NCI-H1105 (cell line): Measurements from ENCODE around the gene SSC4D.

Experiments
- DNase-seq: peaks from one replicate; lab custom pipeline; 2025; lab: John Stamatoyannopoulos, UW

Gene SSC4D

DNA sequence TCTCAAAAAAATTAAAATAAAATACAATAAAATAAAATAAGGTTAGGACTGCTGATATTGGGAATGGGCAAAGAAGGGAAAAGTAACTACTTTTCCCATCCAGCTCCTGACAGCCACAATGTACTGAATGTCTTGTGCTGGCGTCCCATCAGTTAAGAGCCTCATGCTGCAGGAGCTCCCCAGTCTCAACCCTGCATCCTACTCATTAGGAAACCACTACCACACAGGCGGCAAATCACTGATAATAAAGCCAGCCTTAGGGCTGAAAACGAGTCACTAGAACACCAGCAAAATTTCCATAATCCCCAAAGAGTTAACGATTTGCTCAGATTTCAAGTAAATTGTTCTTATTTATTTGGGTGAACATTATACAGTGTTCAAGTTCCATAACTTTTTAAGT lies 55.0 kb downstream of the SSC4D start:
- DNase-seq = no peak

GRCh38 chr7:76353744-76354143 lies 55.8 kb downstream of the SSC4D start:
- DNase-seq = no peak

GRCh38 chr7:76352193-76352592 lies 57.3 kb downstream of the SSC4D start:
- no peak for DNase-seq

- no peak for DNase-seq
Measured at GRCh38 chr7:76351372-76351771, 58.1 kb downstream of the SSC4D start.

DNA sequence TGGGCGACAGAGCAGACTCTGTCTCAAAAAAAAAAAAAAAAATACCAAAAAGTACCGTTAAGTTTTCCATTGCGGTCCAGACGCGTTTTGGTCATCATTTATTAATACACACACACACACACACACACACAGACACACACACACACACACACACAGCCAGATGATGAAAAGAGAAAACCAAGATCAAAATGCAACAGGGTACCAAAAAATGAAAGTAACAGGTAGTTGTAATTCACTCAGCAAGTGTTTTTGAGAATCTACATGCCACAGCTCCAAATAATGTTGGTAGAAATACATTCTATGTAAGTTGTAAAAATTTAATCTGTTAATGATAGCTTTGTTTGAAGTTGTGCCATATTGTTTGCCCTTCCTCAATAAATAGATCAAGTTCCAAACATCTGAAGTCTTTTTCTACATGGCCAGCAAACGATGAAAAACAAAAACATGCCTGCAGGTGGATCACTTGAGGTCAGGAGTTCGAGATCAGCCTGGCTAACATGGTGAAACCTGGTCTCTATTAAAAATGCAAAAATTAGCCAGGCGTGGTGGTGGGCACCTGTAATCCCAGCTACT lies 60.1 kb downstream of the SSC4D start:
- DNase-seq = no peak

DNA sequence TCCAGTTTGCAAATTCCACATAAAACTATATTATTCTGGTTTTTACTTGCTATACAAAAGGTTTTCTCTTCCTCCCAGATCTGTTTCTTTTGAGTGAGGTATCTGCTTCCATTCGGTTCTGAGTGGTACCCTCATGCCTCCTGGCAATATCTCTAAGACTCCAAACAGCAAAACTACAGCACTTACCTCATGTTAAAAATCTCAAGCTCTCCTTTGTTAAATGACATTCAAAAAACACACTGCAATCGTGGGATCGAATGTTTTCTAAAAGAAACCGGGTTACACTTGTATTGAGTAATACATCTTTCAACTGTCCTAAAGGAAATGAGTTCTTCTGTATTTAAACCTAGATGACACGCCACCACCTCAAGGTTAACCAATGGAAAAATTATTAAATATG lies 61.8 kb downstream of the SSC4D start:
- DNase-seq = no peak

- no peak for DNase-seq
Measured at GRCh38 chr7:76346778-76347177, 62.7 kb downstream of the SSC4D start.

DNA sequence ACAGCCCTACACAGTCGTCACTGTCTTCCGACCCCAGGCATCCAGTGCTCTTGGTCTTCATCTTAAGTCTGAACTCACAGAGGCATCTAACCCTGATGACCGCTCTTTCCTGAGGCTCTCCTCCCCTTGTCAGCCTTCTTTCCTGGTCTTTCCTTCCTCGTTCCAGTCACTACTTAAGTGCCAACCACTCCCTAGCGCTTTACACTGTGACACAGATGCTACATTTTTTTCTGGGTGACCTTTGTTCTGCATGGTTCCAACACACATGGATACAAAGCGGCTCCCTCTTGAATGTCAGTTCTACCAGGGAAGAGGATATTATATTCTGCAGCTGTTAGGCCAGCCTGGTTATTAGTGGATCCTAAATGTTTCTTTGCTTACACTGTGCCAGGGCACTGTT lies 63.4 kb downstream of the SSC4D start:
- DNase-seq = no peak

- no peak for DNase-seq
Measured at GRCh38 chr7:76343931-76344321, 65.6 kb downstream of the SSC4D start.

DNA sequence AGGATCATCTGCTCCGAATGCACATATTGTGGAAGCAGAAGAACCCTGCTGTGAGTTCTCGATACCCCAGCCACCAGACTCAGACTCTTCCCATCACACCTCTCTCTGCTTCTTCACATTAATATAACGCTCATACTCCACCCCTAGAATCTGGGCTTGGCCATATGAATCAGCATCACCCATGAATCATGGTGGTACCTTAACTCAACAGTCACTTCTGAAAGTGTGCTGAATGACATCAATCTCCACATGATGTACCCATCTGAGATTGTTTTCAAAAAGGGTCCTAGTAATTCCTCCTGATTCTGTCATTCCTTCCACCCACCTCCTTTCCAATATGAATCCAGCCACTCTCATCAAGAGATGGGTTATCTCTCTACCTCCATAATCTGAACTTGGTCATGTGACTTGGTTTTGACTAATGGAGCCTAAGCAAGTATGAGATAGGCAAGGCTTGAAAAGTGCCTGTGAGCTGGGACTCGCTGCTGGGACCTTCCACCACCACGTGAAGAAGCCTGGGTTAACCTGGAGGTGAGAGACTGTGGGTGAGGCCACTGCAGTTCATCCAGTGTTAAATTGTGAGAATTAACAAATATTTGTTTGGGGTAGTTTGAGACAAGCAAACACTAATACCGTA lies 66.1 kb downstream of the SSC4D start:
- no peak for DNase-seq

DNA sequence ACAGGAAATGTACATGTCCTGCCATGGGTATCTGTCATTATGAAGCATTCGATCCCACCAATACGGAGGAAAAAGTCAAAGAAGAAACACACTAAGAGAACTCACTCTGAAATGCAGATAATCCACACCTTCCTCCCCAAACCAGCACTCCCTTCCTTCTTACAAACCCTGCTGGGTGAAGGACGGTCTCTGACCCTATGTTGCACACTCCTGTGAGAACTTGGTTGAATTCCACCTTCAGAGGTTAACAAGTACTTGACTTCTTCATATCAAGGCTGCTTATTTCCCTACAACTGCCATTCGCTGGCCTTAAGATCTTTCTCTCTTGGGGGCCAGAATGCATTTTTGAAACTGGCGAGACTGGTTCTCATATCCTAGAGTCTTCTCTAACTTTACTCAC lies 67.3 kb downstream of the SSC4D start:
- no peak for DNase-seq

DNA sequence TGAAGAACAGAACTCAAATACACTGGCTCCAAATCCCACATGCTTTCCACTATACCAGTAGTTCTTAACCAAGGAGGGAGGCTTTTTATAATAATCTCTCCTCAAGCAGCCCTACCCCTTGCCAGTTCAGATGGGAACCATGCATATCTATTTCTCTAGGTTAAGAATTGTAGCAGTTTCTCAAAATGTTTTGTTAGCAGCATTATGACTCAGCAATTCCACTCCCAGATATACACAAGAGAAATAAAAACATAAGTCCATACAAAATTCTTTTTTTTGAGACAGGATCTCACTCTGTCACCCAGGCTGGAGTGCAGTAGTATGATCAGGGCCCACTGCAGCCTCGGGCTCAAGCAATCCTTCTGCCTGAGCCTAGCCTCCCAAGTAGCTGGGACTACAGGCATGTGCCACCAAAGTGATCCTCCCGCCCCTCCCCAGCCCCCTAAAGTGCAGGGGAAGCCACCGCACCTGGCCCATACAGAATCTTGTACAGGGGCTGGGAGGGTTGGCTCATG lies 68.8 kb downstream of the SSC4D start:
- no peak for DNase-seq
